Karpas-422 (cell line): ENCODE data around the gene CAPN12. TPM values are rescaled to one million over a fixed set of nuclear protein-coding genes. Genes with fewer than 3 reads are reported as not detected.
"Not testable (repeated sequence)": the region's sequence is repeated elsewhere in the genome, so short reads cannot be mapped to it uniquely, and the experiment has no call there.

Experiments used
- DNase-seq: peaks from one replicate; pipeline ENCODE4 v3.0.0-alpha.2; 2015
- H2AFZ ChIP-seq: fragments of 200-600 bp; sonication (generic); 2 replicates; pipeline ENCODE4 v1.6.1; 2014; ENCODE audit warnings: antibody characterized with exemption, low read length, mixed read lengths
- H3K27ac ChIP-seq: fragments of 200-600 bp; sonication (generic); 2 replicates; pipeline ENCODE4 v1.5.1; 2014; ENCODE audit warnings: mild to moderate bottlenecking, low read length, moderate library complexity
- H3K27me3 ChIP-seq: fragments of 200-600 bp; sonication (generic); 2 replicates; pipeline ENCODE4 v1.6.1; 2014; ENCODE audit warnings: low read length, mixed read lengths
- H3K36me3 ChIP-seq: fragments of 200-600 bp; sonication (generic); 2 replicates; pipeline ENCODE4 v1.6.1; 2014; ENCODE audit warnings: low read length, mixed read lengths; ENCODE audit not compliant: insufficient read depth
- H3K4me1 ChIP-seq: fragments of 200-600 bp; sonication (generic); 2 replicates; pipeline ENCODE4 v1.6.1; 2014; ENCODE audit warnings: mild to moderate bottlenecking, low read length, mixed read lengths
- H3K4me2 ChIP-seq: fragments of 200-600 bp; sonication (generic); 2 replicates; pipeline ENCODE4 v1.6.1; 2014; ENCODE audit warnings: low read length, low read depth, mild to moderate bottlenecking; ENCODE audit not compliant: poor library complexity, severe bottlenecking
- H3K4me3 ChIP-seq: fragments of 200-600 bp; sonication (generic); 2 replicates; pipeline ENCODE4 v1.5.1; 2014; ENCODE audit warnings: mild to moderate bottlenecking, antibody characterized with exemption, low read length, mixed read lengths
- H3K79me2 ChIP-seq: fragments of 200-600 bp; sonication (generic); 2 replicates; pipeline ENCODE4 v1.6.1; 2014; ENCODE audit warnings: mild to moderate bottlenecking, low read length, mixed read lengths
- H3K9ac ChIP-seq: fragments of 200-600 bp; sonication (generic); 2 replicates; pipeline ENCODE4 v1.6.0; 2014; ENCODE audit warnings: low read length
- H3K9me2 ChIP-seq: fragments of 200-600 bp; sonication (generic), shearing (Covaris generic); replicated peaks from 2 replicates; pipeline ENCODE4 v1.6.0; 2014; ENCODE audit warnings: mild to moderate bottlenecking, low read length, moderate library complexity; ENCODE audit not compliant: insufficient read depth
- H3K9me3 ChIP-seq: fragments of 300-700, 200-600 bp; sonication (generic); 2 replicates; pipeline ENCODE4 v1.6.1; 2014; ENCODE audit warnings: low read length, mixed read lengths
- H4K20me1 ChIP-seq: fragments of 200-600 bp; sonication (generic); 2 replicates; pipeline ENCODE4 v1.6.1; 2014; ENCODE audit warnings: mild to moderate bottlenecking, antibody characterized with exemption, low read length, low read depth; ENCODE audit not compliant: insufficient read depth
- total RNA-seq: library from RNA; depleted of rRNA; stranded (reverse); fragments of >200 nt; shearing (Covaris generic); gene quantifications from 2 replicates; pipeline ENCODE4 v1.2.3, GENCODE V29; 2014; ENCODE audit warnings: low replicate concordance

Gene CAPN12
- total RNA-seq, 1 experiment from 2014 or later = not detected

GRCh38 chr19:38765214-38765613 lies 20.9 kb upstream of the CAPN12 start:
- H3K4me1 ChIP-seq = peaks cover 6% of the 10 kb centered on the region
- no peak overlapping the region for H3K9ac ChIP-seq
- no peaks in the 10 kb centered on the region for H3K79me2 ChIP-seq
- H3K27me3 ChIP-seq = no peaks in the 10 kb centered on the region
- no peak overlapping the region for H3K27ac ChIP-seq
- no peaks in the 10 kb centered on the region for H3K36me3 ChIP-seq
- no peaks in the 10 kb centered on the region for H3K9me3 ChIP-seq
- H3K9me2 ChIP-seq = no peaks in the 10 kb centered on the region
- H4K20me1 ChIP-seq = no peaks in the 10 kb centered on the region
- no peak for DNase-seq
- H3K4me3 ChIP-seq = no peak overlapping the region
- no peak overlapping the region for H2AFZ ChIP-seq
- H3K4me2 ChIP-seq = no peak overlapping the region

- no peaks in the 10 kb centered on the region for H3K9me3 ChIP-seq
- H3K4me2 ChIP-seq = no peak overlapping the region
- DNase-seq = no peak
- no peaks in the 10 kb centered on the region for H3K79me2 ChIP-seq
- H3K27ac ChIP-seq = no peak overlapping the region
- H4K20me1 ChIP-seq = no peaks in the 10 kb centered on the region
- no peaks in the 10 kb centered on the region for H3K36me3 ChIP-seq
- H2AFZ ChIP-seq = no peak overlapping the region
- H3K4me1 ChIP-seq = peaks cover 6% of the 10 kb centered on the region
- H3K27me3 ChIP-seq = no peaks in the 10 kb centered on the region
- no peak overlapping the region for H3K9ac ChIP-seq
- no peaks in the 10 kb centered on the region for H3K9me2 ChIP-seq
- H3K4me3 ChIP-seq = no peak overlapping the region
Observed at GRCh38 chr19:38763795-38764220, 19.5 kb upstream of the CAPN12 start.

DNA sequence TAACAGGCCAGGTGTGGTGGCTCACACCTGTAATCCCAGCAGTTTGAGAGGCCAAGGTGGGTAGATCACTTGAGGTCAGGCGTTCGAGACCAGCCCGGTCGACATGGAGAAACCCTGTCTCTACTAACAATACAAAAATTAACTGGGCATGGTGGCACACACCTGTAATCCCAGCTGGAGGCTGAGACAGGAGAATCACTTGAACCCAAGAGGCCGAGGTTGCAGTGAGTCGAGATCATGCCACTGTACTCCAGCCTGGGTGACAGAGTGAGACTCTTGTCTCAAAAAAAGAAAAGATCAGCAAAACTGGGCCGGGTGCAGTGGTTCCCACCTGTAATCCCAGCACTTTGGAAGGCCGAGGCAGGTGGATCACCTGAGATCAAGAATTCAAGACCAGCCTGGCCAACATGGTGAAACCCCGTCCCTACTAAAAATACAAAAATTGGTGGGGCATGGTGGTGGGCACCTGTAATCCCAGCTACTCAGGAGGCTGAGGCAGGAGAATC lies 17.7 kb upstream of the CAPN12 start:
- H2AFZ ChIP-seq, H3K36me3 ChIP-seq, H3K9me3 ChIP-seq, H3K4me1 ChIP-seq, H3K4me3 ChIP-seq, DNase-seq, H3K27ac ChIP-seq, H3K9me2 ChIP-seq, H3K27me3 ChIP-seq, H3K4me2 ChIP-seq, H4K20me1 ChIP-seq, H3K9ac ChIP-seq, H3K79me2 ChIP-seq: not testable (repeated sequence)

DNA sequence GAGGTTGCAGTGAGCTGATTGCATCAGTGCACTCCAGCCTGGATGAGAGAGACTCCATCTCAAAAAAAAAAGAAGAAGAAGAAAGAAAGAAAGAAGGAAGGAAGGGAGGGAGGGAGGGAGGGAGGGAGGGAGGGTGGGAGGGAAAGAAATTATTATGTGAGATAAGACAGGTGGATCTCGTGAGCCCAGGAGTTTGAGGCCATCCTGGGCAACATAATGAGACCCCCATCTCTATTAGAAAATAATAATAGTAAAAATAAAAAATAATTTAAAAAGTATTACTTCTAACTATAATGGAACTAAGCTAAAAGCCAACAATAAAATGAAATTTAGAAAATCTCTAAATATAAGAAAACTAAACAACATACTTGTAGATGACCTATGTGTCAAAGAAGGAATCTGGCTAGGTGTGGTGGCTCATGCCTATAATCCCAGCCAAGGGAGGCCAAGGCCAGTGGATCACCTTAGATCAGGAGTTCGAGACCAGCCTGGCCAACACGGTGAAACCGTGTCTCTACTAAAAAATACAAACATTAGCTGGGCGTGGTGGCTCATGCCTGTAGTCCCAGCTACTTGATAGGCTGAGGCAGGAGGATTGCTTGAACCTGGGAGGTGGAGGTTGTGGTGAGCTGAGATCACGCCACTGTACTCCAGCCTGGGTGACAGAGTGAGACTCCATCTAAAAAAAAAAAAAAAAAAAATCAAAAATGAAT lies 16.7 kb upstream of the CAPN12 start:
- H3K9ac ChIP-seq, H3K36me3 ChIP-seq, H3K4me3 ChIP-seq, H3K4me1 ChIP-seq, H3K4me2 ChIP-seq, DNase-seq, H2AFZ ChIP-seq, H3K9me2 ChIP-seq, H3K9me3 ChIP-seq, H3K27me3 ChIP-seq, H3K27ac ChIP-seq, H3K79me2 ChIP-seq, H4K20me1 ChIP-seq: not testable (repeated sequence)

DNA sequence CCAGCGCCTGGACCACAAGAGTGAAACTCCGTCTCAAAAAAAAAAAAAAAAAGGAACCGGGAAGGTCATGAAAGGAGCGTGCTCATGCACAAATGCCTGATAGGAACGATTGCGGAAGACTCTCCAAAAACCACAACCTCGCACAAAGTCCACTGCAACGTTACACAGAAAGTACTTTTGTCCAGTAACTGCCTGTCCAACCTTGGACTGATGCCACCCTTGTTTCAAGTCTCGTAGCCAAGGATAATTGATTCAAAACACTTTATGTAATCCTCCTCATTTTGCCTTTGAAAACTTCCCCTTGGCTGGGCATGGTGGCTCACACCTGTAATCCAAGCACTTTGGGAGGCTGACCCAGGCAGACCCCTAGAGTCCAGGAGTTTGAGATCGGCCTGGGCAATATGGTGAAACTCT lies 15.3 kb upstream of the CAPN12 start:
- Histone ChIP-seq H3K79me2 (no peaks in the 10 kb centered on the region), H3K27me3 (no peaks in the 10 kb centered on the region), H3K9me2 (no peaks in the 10 kb centered on the region), H3K4me3 (no peak overlapping the region), H3K27ac (no peak overlapping the region), H2AFZ (no peak overlapping the region), H3K9ac (no peak overlapping the region), H3K4me2 (no peak overlapping the region), H3K9me3 (no peaks in the 10 kb centered on the region), H3K36me3 (no peaks in the 10 kb centered on the region), H3K4me1 (peaks cover 6% of the 10 kb centered on the region), H4K20me1 (no peaks in the 10 kb centered on the region)
- DNase-seq = no peak

DNA sequence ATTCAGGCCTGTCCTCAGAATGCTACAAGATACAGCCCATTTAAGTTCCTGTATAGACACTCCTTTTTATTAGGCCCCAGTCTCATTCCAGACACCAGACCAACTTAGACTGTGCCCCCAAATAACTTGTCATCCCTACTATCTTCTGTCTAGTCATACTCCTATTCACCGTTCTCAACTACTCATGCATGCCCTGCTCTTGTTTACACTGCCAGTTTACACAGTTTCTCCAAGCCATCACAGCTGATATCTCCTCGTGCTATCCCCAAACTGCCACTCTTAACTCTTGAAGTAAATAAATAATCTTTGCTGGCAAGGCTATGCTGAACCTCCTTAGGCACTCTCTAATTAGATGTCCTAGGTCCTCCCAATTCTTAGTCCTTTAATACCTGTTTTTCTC lies 9.9 kb upstream of the CAPN12 start:
- not testable (repeated sequence) for H3K4me1 ChIP-seq

DNA sequence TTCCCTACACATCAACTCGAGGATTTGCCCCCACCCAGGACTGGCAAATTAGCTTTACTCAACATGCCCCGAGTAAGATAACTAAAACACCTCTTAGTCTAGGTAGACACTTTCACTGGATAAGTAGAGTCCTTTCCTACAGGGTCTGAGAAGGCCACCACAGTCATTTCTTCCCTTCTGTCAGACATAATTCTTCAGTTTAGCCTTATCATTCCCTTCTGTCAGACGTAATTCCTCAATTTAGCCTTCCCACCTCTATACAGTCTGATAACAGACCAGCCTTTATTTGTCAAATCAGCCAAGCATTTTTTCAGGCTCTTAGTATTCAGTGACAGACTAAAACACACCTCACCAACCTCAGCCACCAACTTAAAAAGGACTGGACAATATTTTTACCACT lies 9.5 kb upstream of the CAPN12 start:
- not testable (repeated sequence) for H3K4me2 ChIP-seq, H3K79me2 ChIP-seq, H3K4me3 ChIP-seq, H3K9ac ChIP-seq, H4K20me1 ChIP-seq, H3K36me3 ChIP-seq, H3K27me3 ChIP-seq, DNase-seq, H3K9me3 ChIP-seq, H3K9me2 ChIP-seq, H3K27ac ChIP-seq, H2AFZ ChIP-seq, H3K4me1 ChIP-seq

More for the DNA sequence above, 9.9 kb upstream of the CAPN12 start:
- not testable (repeated sequence) for H3K79me2 ChIP-seq, H3K27ac ChIP-seq, H3K27me3 ChIP-seq, H3K4me3 ChIP-seq, H3K9ac ChIP-seq, H4K20me1 ChIP-seq, H3K36me3 ChIP-seq, H3K9me2 ChIP-seq, DNase-seq, H3K9me3 ChIP-seq, H2AFZ ChIP-seq, H3K4me2 ChIP-seq

GRCh38 chr19:38745316-38745715 lies 1.0 kb upstream of the CAPN12 start:
- H3K9me2 ChIP-seq = no peaks in the 10 kb centered on the region
- no peak overlapping the region for H3K27ac ChIP-seq
- no peaks in the 10 kb centered on the region for H3K36me3 ChIP-seq
- H3K9me3 ChIP-seq = no peaks in the 10 kb centered on the region
- no peak overlapping the region for H2AFZ ChIP-seq
- H3K4me1 ChIP-seq = no peaks in the 10 kb centered on the region
- H4K20me1 ChIP-seq = no peaks in the 10 kb centered on the region
- no peak overlapping the region for H3K4me3 ChIP-seq
- H3K27me3 ChIP-seq = no peaks in the 10 kb centered on the region
- no peak overlapping the region for H3K9ac ChIP-seq
- H3K4me2 ChIP-seq = no peak overlapping the region
- no peaks in the 10 kb centered on the region for H3K79me2 ChIP-seq
- no peak for DNase-seq
